Stomach (tissue), 9 donors: ENCODE measurements around the gene DDX25. TPM values are rescaled to one million over a fixed set of nuclear protein-coding genes. Genes with fewer than 3 reads are reported as not detected.

Experiments
- DNase-seq, 2 donors: peaks; one replicate each; pipeline versions ENCODE4 v3.0.0 to v3.0.0-alpha.2; 2013 to 2019
- H3K27ac ChIP-seq, 5 donors: fragments of 200-600 bp in 4 of 5; sonication (generic) in 4 of 5; one replicate each; pipeline ENCODE4 v1.5.1; 2013 to 2019; ENCODE audit warnings: mild to moderate bottlenecking in 1 of 5, moderate library complexity in 1 of 5
- H3K27me3 ChIP-seq, 3 donors: fragments of 200-600 bp; sonication (generic); one replicate each; pipeline ENCODE4 v1.5.1; 2017 to 2019; ENCODE audit warnings: mixed run types in 1 of 3
- H3K36me3 ChIP-seq, 4 donors: fragments of 200-600 bp; sonication (generic); 1 replicate in 3 of 4; 2 replicates in 1 of 4; pipeline ENCODE4 v1.5.1; 2016 to 2019
- H3K4me1 ChIP-seq, 4 donors: fragments of 200-600 bp; sonication (generic); one replicate each; pipeline ENCODE4 v1.5.1; 2016 to 2019
- H3K4me3 ChIP-seq, 4 donors: fragments of 200-600 bp; sonication (generic) in 3 of 4; one replicate each; pipeline ENCODE4 v1.5.1; 2016 to 2019; ENCODE audit warnings: mild to moderate bottlenecking in 1 of 4
- H3K9me3 ChIP-seq, 4 donors: fragments of 200-600 bp; sonication (generic); one replicate each; pipeline ENCODE4 v1.5.1; 2016 to 2019
- EP300 ChIP-seq: sonication (generic); formaldehyde crosslinking; IDR thresholded peaks from one replicate; pipeline ENCODE4 v1.6.1; 2017; ENCODE audit warnings: antibody characterized with exemption
- POLR2A ChIP-seq, 4 donors: fragments of 450-650 bp; IDR thresholded peaks; one replicate each; pipeline ENCODE4 v1.6.1; 2016; ENCODE audit warnings: antibody characterized with exemption in 4 of 4, control low read depth in 2 of 4, mild to moderate bottlenecking in 1 of 4, moderate library complexity in 1 of 4
- POLR2AphosphoS5 ChIP-seq, 3 donors: sonication (generic); formaldehyde crosslinking; IDR thresholded peaks; one replicate each; pipeline ENCODE4 v1.6.1; 2016; ENCODE audit warnings: antibody characterized with exemption in 3 of 3
- WGBS, 5 donors: extraction: QIAGEN DNeasy Blood & Tissue Kit in 3 of 5; methylation state at CpG; one replicate each; pipeline versions ENCODE4 v1.1.5 to v1.1.7; 2013 to 2018; 5-methylcytosine and 5-hydroxymethylcytosine counted together
- intact Hi-C: fragments of 100-400 bp; cut with DNase I; formaldehyde crosslinking; loops from one replicate; pipeline ENCODE4 v1.15.1; 2023; ENCODE audit warnings: low total_unique reads
- polyA plus RNA-seq, 3 donors: library from polyadenylated mRNA; stranded (reverse); fragments of 200-250 nt; gene quantifications; one replicate each; pipeline ENCODE4 v1.2.3, GENCODE V29; 2013
- total RNA-seq, 5 donors: library from RNA; depleted of rRNA; stranded (reverse); fragments of >200 nt; gene quantifications; one replicate each; pipeline versions ENCODE4 v1.1.0 to v1.2.3, GENCODE V29; 2014 to 2016
- TF ChIP-seq, protein P1 (sequence below), 7 experiments: fragments of 450-650 bp in 4 of 7; fragments of 200-600 bp in 3 of 7; sonication (generic) in 3 of 7; IDR thresholded peaks; one replicate each; pipeline ENCODE4 v1.5.1; 2016 to 2019; ENCODE audit warnings: antibody characterized with exemption in 7 of 7, control low read depth in 2 of 7, mild to moderate bottlenecking in 1 of 7
- donor health status: healthy with polysubstance abuse.
- donor health status: Bipolar disorder and iron deficiency.
- donor health status: healthy.

Gene DDX25
- total and polyA plus RNA-seq, 8 donors = under 0.01 to 1.0 (median 0.30) TPM; not detected in 3

DNA sequence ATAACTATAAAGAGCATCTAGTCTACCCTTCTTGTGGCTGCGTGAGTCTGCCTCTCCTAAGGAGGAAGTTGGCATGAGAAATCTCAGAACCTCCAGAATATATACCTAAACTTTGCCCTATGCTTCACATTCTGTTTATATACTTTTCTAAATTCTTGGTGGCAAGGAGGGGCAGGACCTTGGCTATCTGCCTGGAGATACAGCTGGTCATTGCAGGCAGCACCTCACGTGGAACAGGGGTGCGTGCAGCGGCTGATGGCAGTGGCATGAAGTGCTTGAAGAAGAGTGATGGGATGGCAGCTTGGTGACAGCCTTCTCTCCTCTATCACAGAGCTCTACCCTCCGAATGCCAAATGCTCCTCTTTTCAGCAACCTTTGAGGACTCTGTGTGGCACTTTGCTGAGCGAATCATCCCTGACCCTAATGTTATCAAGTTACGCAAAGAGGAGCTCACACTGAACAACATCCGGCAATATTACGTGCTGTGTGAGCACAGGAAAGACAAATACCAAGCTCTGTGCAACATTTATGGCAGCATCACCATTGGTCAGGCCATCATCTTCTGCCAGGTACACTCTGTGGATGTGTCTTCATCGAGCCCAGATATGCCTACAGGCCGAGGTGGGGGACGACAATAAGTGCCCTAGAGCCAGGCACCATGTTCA is 12.5 kb downstream of the DDX25 start:
- Histone ChIP-seq H3K27ac (no peak overlapping the region), H3K9me3 (no peaks in the 10 kb centered on the region), H3K27me3 (peaks cover 0 to 37% (median 0%) of the 10 kb centered on the region in 3 donors), H3K4me3 (no peak overlapping the region), H3K36me3 (no peaks in the 10 kb centered on the region), H3K4me1 (peaks cover 0 to 11% (median 5%) of the 10 kb centered on the region in 4 donors)
- peak in 1 of 3 donors; percentile 59 for TF ChIP-seq POLR2AphosphoS5 (IDR thresholded peaks at IDR 0.05)
- TF ChIP-seq, protein P1, sequence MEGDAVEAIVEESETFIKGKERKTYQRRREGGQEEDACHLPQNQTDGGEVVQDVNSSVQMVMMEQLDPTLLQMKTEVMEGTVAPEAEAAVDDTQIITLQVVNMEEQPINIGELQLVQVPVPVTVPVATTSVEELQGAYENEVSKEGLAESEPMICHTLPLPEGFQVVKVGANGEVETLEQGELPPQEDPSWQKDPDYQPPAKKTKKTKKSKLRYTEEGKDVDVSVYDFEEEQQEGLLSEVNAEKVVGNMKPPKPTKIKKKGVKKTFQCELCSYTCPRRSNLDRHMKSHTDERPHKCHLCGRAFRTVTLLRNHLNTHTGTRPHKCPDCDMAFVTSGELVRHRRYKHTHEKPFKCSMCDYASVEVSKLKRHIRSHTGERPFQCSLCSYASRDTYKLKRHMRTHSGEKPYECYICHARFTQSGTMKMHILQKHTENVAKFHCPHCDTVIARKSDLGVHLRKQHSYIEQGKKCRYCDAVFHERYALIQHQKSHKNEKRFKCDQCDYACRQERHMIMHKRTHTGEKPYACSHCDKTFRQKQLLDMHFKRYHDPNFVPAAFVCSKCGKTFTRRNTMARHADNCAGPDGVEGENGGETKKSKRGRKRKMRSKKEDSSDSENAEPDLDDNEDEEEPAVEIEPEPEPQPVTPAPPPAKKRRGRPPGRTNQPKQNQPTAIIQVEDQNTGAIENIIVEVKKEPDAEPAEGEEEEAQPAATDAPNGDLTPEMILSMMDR (IDR thresholded peaks at IDR 0.05) = no peak
- peak; percentile 64 to 65 for DNase-seq
- intact Hi-C loops = no loop called here
- whole genome bisulfite sequencing, 5 donors = 45 to 61% (median 50%) methylated on average over 12 of the region's 12 CpGs

DNA sequence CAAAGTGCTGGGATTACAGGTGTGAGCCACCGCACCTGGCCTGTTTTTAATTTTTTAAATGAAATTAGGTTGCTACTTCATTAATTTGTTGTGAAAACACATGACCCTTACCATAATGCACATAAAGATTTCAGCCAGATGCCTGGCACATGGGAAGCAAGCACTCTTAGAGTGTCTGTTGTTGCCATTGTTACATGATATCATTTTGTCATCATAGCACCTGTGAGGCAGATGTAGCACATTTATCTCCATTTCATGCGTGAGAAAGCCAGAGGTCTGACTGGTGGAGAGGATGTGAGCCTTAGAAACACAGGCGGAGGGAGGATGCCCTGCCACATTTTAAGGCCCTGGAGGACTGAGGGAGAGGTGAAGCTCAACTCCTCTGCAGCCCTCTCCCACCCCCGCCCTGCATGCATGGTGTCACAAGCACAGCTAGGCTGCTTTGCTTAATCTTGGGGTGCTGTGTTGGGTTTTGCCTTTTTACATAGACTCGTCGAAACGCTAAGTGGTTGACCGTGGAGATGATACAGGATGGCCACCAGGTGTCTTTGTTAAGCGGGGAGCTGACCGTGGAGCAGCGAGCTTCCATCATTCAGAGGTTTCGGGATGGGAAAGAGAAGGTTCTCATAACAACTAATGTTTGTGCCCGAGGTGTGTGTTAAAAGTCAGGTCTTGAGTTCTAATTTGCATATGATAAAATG is 14.0 kb downstream of the DDX25 start:
- TF ChIP-seq, protein P1 (IDR thresholded peaks at IDR 0.05) = no peak
- TF ChIP-seq EP300 = no peak
- no peak for TF ChIP-seq POLR2AphosphoS5 (IDR thresholded peaks at IDR 0.05)
- TF ChIP-seq POLR2A (IDR thresholded peaks at IDR 0.05) = no peak
- DNase-seq = no peak
- peaks cover 0 to 11% (median 5%) of the 10 kb centered on the region in 4 donors for H3K4me1 ChIP-seq
- intact Hi-C loops = no loop called here
- no peaks in the 10 kb centered on the region for H3K36me3 ChIP-seq
- H3K9me3 ChIP-seq = no peaks in the 10 kb centered on the region
- H3K27ac ChIP-seq = no peak overlapping the region
- peaks cover 0 to 43% (median 0%) of the 10 kb centered on the region in 3 donors for H3K27me3 ChIP-seq
- 78 to 85% (median 83%) methylated on average over 13 of the region's 13 CpGs for WGBS, 5 donors
- H3K4me3 ChIP-seq = no peak overlapping the region

- intact Hi-C loops = loop anchor here (5.0 to 10.0 kb wide), 2 partner anchors 134 to 266 kb away; no protein-coding TSS in a partner anchor
Measured at GRCh38 chr11:125921042-125921441, 16.7 kb downstream of the DDX25 start.

GRCh38 chr11:125922156-125922555 is 17.8 kb downstream of the DDX25 start:
- intact Hi-C loops = loop anchor here (5.0 to 10.0 kb wide), 2 partner anchors 133 to 265 kb away; no protein-coding TSS in a partner anchor
- peaks cover 0 to 57% (median 9%) of the 10 kb centered on the region in 3 donors for H3K27me3 ChIP-seq

More at GRCh38 chr11:125921042-125921441, 16.7 kb downstream of the DDX25 start:
- Histone ChIP-seq H3K4me1 (peaks cover 0 to 22% (median 5%) of the 10 kb centered on the region in 4 donors), H3K36me3 (no peaks in the 10 kb centered on the region), H3K27me3 (peaks cover 0 to 55% (median 3%) of the 10 kb centered on the region in 3 donors), H3K4me3 (no peak overlapping the region), H3K9me3 (no peaks in the 10 kb centered on the region), H3K27ac (no peak overlapping the region)
- DNase-seq = no peak
- WGBS, 5 donors = 82 to 87% (median 82%) methylated on average over 9 of the region's 9 CpGs
- TF ChIP-seq POLR2A (IDR thresholded peaks at IDR 0.05) (no peak), EP300 (no peak), POLR2AphosphoS5 (IDR thresholded peaks at IDR 0.05) (no peak)
- TF ChIP-seq, protein P1 (IDR thresholded peaks at IDR 0.05) = no peak

More at GRCh38 chr11:125922156-125922555, 17.8 kb downstream of the DDX25 start:
- H3K4me1 ChIP-seq = peaks cover 0 to 13% (median 0%) of the 10 kb centered on the region in 4 donors
- no peaks in the 10 kb centered on the region for H3K9me3 ChIP-seq
- H3K4me3 ChIP-seq = no peak overlapping the region
- no peaks in the 10 kb centered on the region for H3K36me3 ChIP-seq
- 85 to 92% (median 89%) methylated on average over 3 of the region's 3 CpGs for WGBS, 5 donors
- no peak overlapping the region for H3K27ac ChIP-seq
- TF ChIP-seq POLR2A (IDR thresholded peaks at IDR 0.05) (no peak), EP300 (no peak), POLR2AphosphoS5 (IDR thresholded peaks at IDR 0.05) (no peak)
- TF ChIP-seq, protein P1 (IDR thresholded peaks at IDR 0.05) = no peak
- no peak for DNase-seq
